Measurements from ENCODE around the gene TBC1D14.
"Not testable (repeated sequence)": the region's sequence is repeated elsewhere in the genome, so short reads cannot be mapped to it uniquely, and the experiment has no call there.

TBC1D14 gene

GRCh38 chr4:7068279-7068842 is 158.7 kb downstream of the TBC1D14 start:
- peak; percentile 80 for DNase-seq

GRCh38 chr4:7068883-7069282 is 159.3 kb downstream of the TBC1D14 start:
- no peak for DNase-seq

GRCh38 chr4:7070729-7071511 is 161.3 kb downstream of the TBC1D14 start:
- no peak for DNase-seq

- DNase-seq = no peak
These were observed 163.4 kb downstream of the TBC1D14 start for GRCh38 chr4:7073059-7073458.

GRCh38 chr4:7073526-7074390 is 164.1 kb downstream of the TBC1D14 start:
- no peak for DNase-seq

GRCh38 chr4:7074426-7074825 is 164.8 kb downstream of the TBC1D14 start:
- no peak for DNase-seq

- DNase-seq = no peak
These were observed 166.5 kb downstream of the TBC1D14 start for GRCh38 chr4:7075962-7076695.

GRCh38 chr4:7076696-7077082 is 167.1 kb downstream of the TBC1D14 start:
- no peak for DNase-seq

GRCh38 chr4:7077371-7077770 is 167.7 kb downstream of the TBC1D14 start:
- no peak for DNase-seq

- DNase-seq = no peak
These were observed 168.4 kb downstream of the TBC1D14 start for GRCh38 chr4:7078025-7078424.

- DNase-seq = not testable (repeated sequence)
These were observed 169.9 kb downstream of the TBC1D14 start for GRCh38 chr4:7079483-7079882.

GRCh38 chr4:7079909-7080308 is 170.3 kb downstream of the TBC1D14 start:
- DNase-seq = not testable (repeated sequence)

Measured in cortex of kidney (tissue), 1 donor.